Caco-2 (cell line): ENCODE data around the gene CRLF3. TPM values are rescaled to one million over a fixed set of nuclear protein-coding genes. Genes with fewer than 3 reads are reported as not detected.
"Not testable (repeated sequence)": the region's sequence is repeated elsewhere in the genome, so short reads cannot be mapped to it uniquely, and the experiment has no call there.

Experiments
- BruUV-seq: library from RNA; stranded (reverse); fragments of 400-500 nt; replicated peaks from 2 replicates; lab custom pipeline; 2021; lab: Mats Ljungman, UMichigan
- CTCF ChIA-PET: fragments of 300-600 bp; sonication (Branson Sonifier 250); formaldehyde crosslinking; loops from one replicate; lab custom pipeline; 2022; ENCODE audit warnings: antibody characterized with exemption; lab: Charles Lee
- POLR2A ChIA-PET: fragments of 300-600 bp; sonication (Branson Sonifier 250); formaldehyde crosslinking; loops from one replicate; lab custom pipeline; 2022; ENCODE audit warnings: antibody characterized with exemption; lab: Charles Lee
- DNase-seq, 2 experiments: peaks; one replicate each; pipeline versions ENCODE4 v3.0.0 to v3.0.0-alpha.2; 2020 to 2022
- H3K27me3 ChIP-seq: replicated peaks from 2 replicates; pipeline ENCODE4 v1.6.0; 2011; ENCODE audit warnings: low read length; ENCODE audit not compliant: control insufficient read depth, insufficient read depth
- H3K36me3 ChIP-seq: 2 replicates; pipeline ENCODE4 v1.5.1; 2011; ENCODE audit warnings: low read length; ENCODE audit not compliant: control insufficient read depth, insufficient read depth
- H3K4me1 ChIP-seq: fragments of 250-450 bp; sonication (Bioruptor Pico); 2 replicates; pipeline ENCODE4 v1.5.1; 2020; ENCODE audit warnings: mild to moderate bottlenecking
- H3K4me3 ChIP-seq: 2 replicates; pipeline ENCODE4 v1.5.1; 2011; ENCODE audit warnings: low read depth, mild to moderate bottlenecking, control low read depth, low read length
- H3K9me3 ChIP-seq: fragments of 250-450 bp; sonication (Bioruptor Pico); 2 replicates; pipeline ENCODE4 v1.5.1; 2020; ENCODE audit warnings: mild to moderate bottlenecking, moderate library complexity
- H3K27ac Mint-ChIP-seq: one replicate; pipeline ENCODE4 v1.8.0; 2022; ENCODE audit warnings: mixed read lengths; ENCODE audit not compliant: unreplicated experiment
- H3K27me3 Mint-ChIP-seq: one replicate; pipeline ENCODE4 v1.8.0; 2022; ENCODE audit warnings: mixed read lengths; ENCODE audit not compliant: insufficient read depth, unreplicated experiment
- H3K36me3 Mint-ChIP-seq: one replicate; pipeline ENCODE4 v1.8.0; 2022; ENCODE audit warnings: mild to moderate bottlenecking, mixed read lengths; ENCODE audit not compliant: insufficient read depth, unreplicated experiment
- H3K4me1 Mint-ChIP-seq: one replicate; pipeline ENCODE4 v1.8.0; 2022; ENCODE audit warnings: low read depth, mixed read lengths; ENCODE audit not compliant: unreplicated experiment
- H3K4me3 Mint-ChIP-seq: one replicate; pipeline ENCODE4 v1.8.0; 2022; ENCODE audit warnings: mild to moderate bottlenecking, moderate library complexity, mixed read lengths; ENCODE audit not compliant: unreplicated experiment
- H3K9me3 Mint-ChIP-seq: one replicate; pipeline ENCODE4 v1.8.0; 2022; ENCODE audit warnings: mixed read lengths; ENCODE audit not compliant: unreplicated experiment
- intact Hi-C: fragments of 100-400 bp; cut with micrococcal nuclease; formaldehyde crosslinking; loops from one replicate; pipeline ENCODE4 v1.10.0; 2022; ENCODE audit not compliant: unreplicated experiment
- total RNA-seq: library from RNA; stranded (reverse); gene quantifications from 2 replicates; pipeline ENCODE4 v1.2.3, GENCODE V29; 2022
- TF ChIP-seq, protein P1 (sequence below), 2 experiments: fragments of 200-600 bp in 1 of 2; IDR thresholded peaks; 1 replicate in 1 of 2; 2 replicates in 1 of 2; pipeline versions ENCODE4 v1.5.1 to v1.8.0; 2011 to 2022; ENCODE audit warnings: antibody characterized with exemption in 1 of 2, control low read depth in 1 of 2, inconsistent platforms in 1 of 2, low read depth in 1 of 2, low read length in 1 of 2, mild to moderate bottlenecking in 1 of 2, moderate library complexity in 1 of 2; ENCODE audit not compliant: insufficient read depth in 1 of 2, severe bottlenecking in 1 of 2, unreplicated experiment in 1 of 2

Gene CRLF3
- total RNA-seq, 1 experiment from 2014 or later = 16.3 TPM

DNA sequence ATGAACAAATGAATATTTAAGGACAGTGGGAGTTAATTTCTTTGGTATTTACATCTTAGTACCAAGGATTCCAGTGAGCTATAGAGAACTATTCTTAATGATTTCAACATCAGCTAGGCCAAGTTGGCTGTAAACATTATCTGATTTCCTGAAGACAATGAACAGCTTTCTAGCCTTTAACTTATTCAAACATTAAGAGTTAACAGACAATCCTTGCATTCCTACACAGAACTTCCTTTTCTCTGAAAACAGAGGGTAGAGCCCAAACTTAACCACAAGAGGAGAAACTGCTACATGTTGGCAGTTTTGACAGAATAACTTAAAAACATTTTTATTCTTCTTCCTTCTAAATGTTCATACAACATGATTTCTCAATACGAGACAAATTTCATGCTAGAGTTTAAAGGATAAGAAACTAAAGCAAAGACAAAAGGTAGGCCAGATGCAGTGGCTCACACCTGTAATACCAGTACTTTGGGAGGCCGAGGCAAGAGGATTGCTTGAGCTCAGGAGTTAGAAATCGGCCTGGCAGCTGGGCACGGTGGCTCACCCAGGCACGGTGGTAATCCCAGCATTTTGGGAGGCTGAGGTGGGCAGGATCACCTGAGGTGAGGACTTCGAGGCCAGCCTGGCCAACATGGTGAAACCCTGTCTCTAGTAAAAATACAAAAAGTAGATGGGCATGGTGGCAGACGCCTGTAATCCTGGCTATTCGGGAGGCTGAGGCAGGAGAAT is 4.4 kb downstream of the CRLF3 start:
- H3K9me3 Mint-ChIP-seq = no peaks in the 10 kb centered on the region
- no peak for DNase-seq
- Histone ChIP-seq H3K4me1 (peaks cover 3% of the 10 kb centered on the region; the same call in 1 of the 2 replicates), H3K9me3 (no peaks in the 10 kb centered on the region), H3K27me3 (no peaks in the 10 kb centered on the region), H3K4me3 (no peak overlapping the region), H3K36me3 (no peaks in the 10 kb centered on the region)
- no TSS peak for BruUV-seq
- intact Hi-C loops = loop anchor here (5.0 kb wide), 1 partner anchor 532 kb away; no protein-coding TSS in a partner anchor
- peaks cover 24% of the 10 kb centered on the region for H3K4me1 Mint-ChIP-seq
- H3K4me3 Mint-ChIP-seq = no peak overlapping the region
- ChIA-PET POLR2A (no interaction called here), CTCF (no interaction called here)
- TF ChIP-seq, protein P1, sequence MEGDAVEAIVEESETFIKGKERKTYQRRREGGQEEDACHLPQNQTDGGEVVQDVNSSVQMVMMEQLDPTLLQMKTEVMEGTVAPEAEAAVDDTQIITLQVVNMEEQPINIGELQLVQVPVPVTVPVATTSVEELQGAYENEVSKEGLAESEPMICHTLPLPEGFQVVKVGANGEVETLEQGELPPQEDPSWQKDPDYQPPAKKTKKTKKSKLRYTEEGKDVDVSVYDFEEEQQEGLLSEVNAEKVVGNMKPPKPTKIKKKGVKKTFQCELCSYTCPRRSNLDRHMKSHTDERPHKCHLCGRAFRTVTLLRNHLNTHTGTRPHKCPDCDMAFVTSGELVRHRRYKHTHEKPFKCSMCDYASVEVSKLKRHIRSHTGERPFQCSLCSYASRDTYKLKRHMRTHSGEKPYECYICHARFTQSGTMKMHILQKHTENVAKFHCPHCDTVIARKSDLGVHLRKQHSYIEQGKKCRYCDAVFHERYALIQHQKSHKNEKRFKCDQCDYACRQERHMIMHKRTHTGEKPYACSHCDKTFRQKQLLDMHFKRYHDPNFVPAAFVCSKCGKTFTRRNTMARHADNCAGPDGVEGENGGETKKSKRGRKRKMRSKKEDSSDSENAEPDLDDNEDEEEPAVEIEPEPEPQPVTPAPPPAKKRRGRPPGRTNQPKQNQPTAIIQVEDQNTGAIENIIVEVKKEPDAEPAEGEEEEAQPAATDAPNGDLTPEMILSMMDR (IDR thresholded peaks at IDR 0.05; ENCODE audit: insufficient read depth in 1 of 2, low read depth in 1 of 2, low read length in 1 of 2, severe bottlenecking in 1 of 2, unreplicated experiment in 1 of 2) = no peak
- peak overlapping the region; percentile 53 for H3K27ac Mint-ChIP-seq
- no peaks in the 10 kb centered on the region for H3K27me3 Mint-ChIP-seq
- peaks cover 21% of the 10 kb centered on the region for H3K36me3 Mint-ChIP-seq

DNA sequence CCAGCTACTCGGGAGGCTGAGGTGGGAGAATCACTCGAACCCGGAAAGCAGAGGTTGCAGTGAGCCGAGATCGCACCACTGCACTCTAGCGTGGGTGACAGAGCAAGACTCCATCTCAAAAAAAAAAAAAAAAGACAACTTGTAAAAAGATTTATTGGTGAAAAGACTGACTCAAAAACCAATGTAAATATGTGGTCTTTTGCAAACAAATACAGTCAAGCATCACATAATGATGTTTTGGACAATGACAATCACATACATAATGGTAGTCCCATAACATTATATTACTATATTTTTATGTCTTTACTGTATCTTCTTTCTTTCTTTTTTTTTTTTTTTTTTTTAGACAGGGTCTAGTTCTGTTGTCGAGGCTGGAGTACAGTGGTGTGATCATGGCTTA is 8.3 kb downstream of the CRLF3 start:
- H3K4me1 ChIP-seq = no peaks in the 10 kb centered on the region; the same call in 1 of the 2 replicates
- TF ChIP-seq, protein P1 (IDR thresholded peaks at IDR 0.05; ENCODE audit: insufficient read depth in 1 of 2, low read depth in 1 of 2, low read length in 1 of 2, severe bottlenecking in 1 of 2, unreplicated experiment in 1 of 2) = no peak
- no TSS peak for BruUV-seq
- peaks cover 7% of the 10 kb centered on the region for H3K4me1 Mint-ChIP-seq
- H3K27me3 Mint-ChIP-seq = no peaks in the 10 kb centered on the region
- peaks cover 21% of the 10 kb centered on the region for H3K36me3 Mint-ChIP-seq
- H3K4me3 ChIP-seq = no peak overlapping the region
- H3K4me3 Mint-ChIP-seq = no peak overlapping the region
- no peaks in the 10 kb centered on the region for H3K27me3 ChIP-seq
- no peaks in the 10 kb centered on the region for H3K9me3 ChIP-seq
- H3K27ac Mint-ChIP-seq = no peak overlapping the region
- H3K9me3 Mint-ChIP-seq = no peaks in the 10 kb centered on the region
- no peak for DNase-seq
- ChIA-PET CTCF (no interaction called here), POLR2A (no interaction called here)
- H3K36me3 ChIP-seq = no peaks in the 10 kb centered on the region; the same call in 1 of the 2 replicates
- intact Hi-C loops = no loop called here

DNA sequence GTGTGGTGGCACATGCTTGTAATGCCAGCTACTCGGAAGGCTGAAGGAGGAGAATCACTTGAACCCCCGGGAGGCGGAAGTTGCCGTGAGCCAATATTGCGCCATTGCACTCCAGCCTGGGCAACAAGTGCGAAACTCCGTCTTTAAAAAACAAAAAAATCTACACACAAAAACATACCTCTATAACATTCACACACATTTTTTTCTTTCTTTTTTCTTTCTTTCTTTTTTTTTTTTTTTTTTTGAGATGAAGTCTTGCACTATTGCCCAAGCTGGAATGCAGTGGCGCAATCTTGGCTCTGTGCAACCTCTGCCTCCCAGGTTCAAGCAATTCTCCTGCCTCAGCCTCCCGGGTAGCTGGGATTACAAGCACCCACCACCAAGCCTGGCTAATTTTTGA is 9.6 kb downstream of the CRLF3 start:
- H3K9me3 ChIP-seq, CTCF ChIA-PET, H3K4me3 Mint-ChIP-seq, H3K4me1 ChIP-seq, BruUV-seq, H3K27ac Mint-ChIP-seq, H3K27me3 Mint-ChIP-seq, H3K36me3 ChIP-seq, H3K27me3 ChIP-seq, H3K4me1 Mint-ChIP-seq, H3K4me3 ChIP-seq, POLR2A ChIA-PET, H3K9me3 Mint-ChIP-seq, intact Hi-C loops: not testable (repeated sequence)
- H3K36me3 Mint-ChIP-seq = peaks cover 26% of the 10 kb centered on the region
- peak in 1 of 2 experiments; percentile 34 for DNase-seq

DNA sequence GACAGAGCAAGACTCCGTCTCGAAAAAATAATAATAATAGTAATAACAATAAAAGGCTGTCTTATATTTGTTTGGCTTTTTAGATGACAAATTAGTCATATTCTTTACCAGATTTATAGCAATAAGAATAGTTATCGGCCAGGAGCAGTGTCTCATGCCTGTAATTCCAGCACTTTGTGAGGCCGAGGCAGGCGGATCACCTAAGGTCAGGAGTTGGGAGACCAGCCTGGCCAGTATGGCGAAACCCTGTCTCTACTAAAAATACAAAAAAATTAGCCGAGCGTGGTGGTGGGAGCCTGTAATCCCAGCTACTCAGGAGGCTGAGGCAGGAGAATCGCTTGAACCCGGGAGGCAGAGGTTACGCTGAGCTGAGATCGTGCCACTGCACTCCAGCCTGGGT is 10.3 kb downstream of the CRLF3 start:
- CTCF ChIA-PET, H3K27ac Mint-ChIP-seq, POLR2A ChIA-PET, H3K27me3 Mint-ChIP-seq, H3K36me3 ChIP-seq, H3K4me1 Mint-ChIP-seq, H3K9me3 ChIP-seq, H3K27me3 ChIP-seq, intact Hi-C loops, H3K4me3 Mint-ChIP-seq, H3K4me1 ChIP-seq, BruUV-seq, H3K4me3 ChIP-seq, DNase-seq, H3K9me3 Mint-ChIP-seq: not testable (repeated sequence)
- H3K36me3 Mint-ChIP-seq = peaks cover 32% of the 10 kb centered on the region
